Endothelial cell of umbilical vein (primary cell): ENCODE results near the gene RPS21. TPM values are rescaled to one million over a fixed set of nuclear protein-coding genes. Genes with fewer than 3 reads are reported as not detected.

ENCODE experiments used
- BruUV-seq: library from RNA; stranded (reverse); fragments of 400-500 nt; replicated peaks from 2 replicates; lab custom pipeline; 2021; lab: Mats Ljungman, UMichigan
- CTCF ChIA-PET: fragments of 300-600, 350-600 bp; sonication (Branson Sonifier 250); formaldehyde crosslinking; loops from one replicate; lab custom pipeline; 2021; ENCODE audit warnings: antibody characterized with exemption, inconsistent platforms; lab: Charles Lee
- POLR2A ChIA-PET: fragments of 300-600, 350-600 bp; sonication (Branson Sonifier 250); formaldehyde crosslinking; loops from one replicate; lab custom pipeline; 2021; ENCODE audit warnings: antibody characterized with exemption, inconsistent platforms; lab: Charles Lee
- DNase-seq: peaks from one replicate; pipeline ENCODE4 v3.0.0-alpha.2; 2011; ENCODE audit warnings: low read depth, low spot score
- FAIRE-seq: peaks from 2 replicates; lab custom pipeline; 2011; peaks lifted over from hg19 to GRCh38; lab: Jason Lieb, UNC
- H2AFZ ChIP-seq: 2 replicates; pipeline ENCODE4 v1.6.0; 2012; ENCODE audit warnings: low read depth, low read length, control low read depth, inconsistent platforms
- H3K27ac ChIP-seq: 2 replicates; pipeline ENCODE4 v1.5.1; 2011; ENCODE audit warnings: low read depth, mild to moderate bottlenecking, control low read depth, low read length, moderate library complexity; ENCODE audit not compliant: insufficient read depth
- H3K27me3 ChIP-seq, 2 experiments: 2 replicates each; pipeline versions ENCODE4 v1.6.0 to v1.6.1; 2011; ENCODE audit warnings: low read length in 2 of 2, mixed read lengths in 1 of 2; ENCODE audit not compliant: control insufficient read depth in 2 of 2, insufficient read depth in 2 of 2
- H3K36me3 ChIP-seq, 2 experiments: 2 replicates in 1 of 2; 3 replicates in 1 of 2; pipeline ENCODE4 v1.5.1; 2011; ENCODE audit warnings: low read length in 2 of 2, mild to moderate bottlenecking in 1 of 2, moderate library complexity in 1 of 2; ENCODE audit not compliant: control insufficient read depth in 2 of 2, insufficient read depth in 2 of 2; ENCODE audit errors: extremely low read depth in 1 of 2
- H3K4me1 ChIP-seq: 3 replicates; pipeline ENCODE4 v1.5.1; 2011; ENCODE audit warnings: mild to moderate bottlenecking, low read length; ENCODE audit not compliant: control insufficient read depth, insufficient read depth; ENCODE audit errors: extremely low read depth
- H3K4me2 ChIP-seq: 2 replicates; pipeline ENCODE4 v1.6.1; 2011; ENCODE audit warnings: low read length, control low read depth, mixed read lengths; ENCODE audit not compliant: insufficient read depth
- H3K4me3 ChIP-seq, 3 experiments: fragments of 200-600 bp in 1 of 3; sonication (generic), shearing (Covaris generic) in 1 of 3; replicated peaks in 1 of 3; 2 replicates each; pipeline ENCODE4 v1.5.1; 2011 to 2016; ENCODE audit warnings: control low read depth in 3 of 3, low read length in 3 of 3, mild to moderate bottlenecking in 2 of 3, inconsistent platforms in 1 of 3, low read depth in 1 of 3, moderate library complexity in 1 of 3; ENCODE audit not compliant: insufficient read depth in 1 of 3
- H3K79me2 ChIP-seq: 2 replicates; pipeline ENCODE4 v1.6.0; 2012; ENCODE audit warnings: low read length, inconsistent platforms; ENCODE audit not compliant: control insufficient read depth, insufficient read depth
- H3K9ac ChIP-seq: replicated peaks from 2 replicates; pipeline ENCODE3; 2011; ENCODE audit warnings: low read length, control low read depth; ENCODE audit not compliant: insufficient read depth; ENCODE audit errors: extremely low read depth
- H3K9me1 ChIP-seq: replicated peaks from 3 replicates; pipeline ENCODE4 v1.6.0; 2011; ENCODE audit warnings: mild to moderate bottlenecking, low read length; ENCODE audit not compliant: control insufficient read depth, insufficient read depth; ENCODE audit errors: extremely low read depth
- H3K9me3 ChIP-seq: replicated peaks from 2 replicates; pipeline ENCODE4 v1.5.1; 2012; ENCODE audit warnings: low read length, inconsistent platforms; ENCODE audit not compliant: control insufficient read depth, insufficient read depth
- H4K20me1 ChIP-seq: replicated peaks from 2 replicates; pipeline ENCODE3; 2011; ENCODE audit warnings: mild to moderate bottlenecking, low read length; ENCODE audit not compliant: control insufficient read depth, insufficient read depth; ENCODE audit errors: extremely low read depth
- EZH2 ChIP-seq: IDR thresholded peaks from 2 replicates; pipeline ENCODE4 v1.6.1; 2012; ENCODE audit warnings: borderline replicate concordance, low read depth, mild to moderate bottlenecking, moderate library complexity, low read length, inconsistent platforms; ENCODE audit not compliant: severe bottlenecking
- FOS ChIP-seq: IDR thresholded peaks from 2 replicates; pipeline ENCODE4 v1.6.1; 2011; ENCODE audit warnings: mild to moderate bottlenecking, low read length, moderate library complexity, borderline replicate concordance; ENCODE audit not compliant: insufficient read depth
- GATA2 ChIP-seq: IDR thresholded peaks from 2 replicates; pipeline ENCODE4 v1.7.0; 2011; ENCODE audit warnings: low read depth, mild to moderate bottlenecking, moderate library complexity, mixed read lengths, low read length; ENCODE audit not compliant: insufficient read length, insufficient read depth
- JUN ChIP-seq: IDR thresholded peaks from 2 replicates; pipeline ENCODE4 v1.6.1; 2011; ENCODE audit warnings: borderline replicate concordance, low read depth; ENCODE audit not compliant: insufficient read length, insufficient read depth
- MYC ChIP-seq: IDR thresholded peaks from one replicate; pipeline ENCODE4 v1.6.1; 2011; ENCODE audit warnings: mild to moderate bottlenecking, low read depth, low read length
- POLR2A ChIP-seq: IDR thresholded peaks from 2 replicates; pipeline ENCODE4 v1.6.1; 2012; ENCODE audit warnings: low read depth, mild to moderate bottlenecking, control low read depth, low read length
- POLR2AphosphoS5 ChIP-seq: IDR thresholded peaks from 2 replicates; pipeline ENCODE4 v1.6.1; 2012; ENCODE audit warnings: low read depth, mild to moderate bottlenecking, control low read depth, low read length, moderate library complexity; ENCODE audit not compliant: insufficient read depth
- dilution Hi-C: fragments of 300-500 bp; cut with MboI; formaldehyde crosslinking; loops from one replicate; pipeline ENCODE4 v1.15.0; 2019; ENCODE audit warnings: low sequenced_read_pairs; ENCODE audit not compliant: extremely low pct_ligation_motif_present
- intact Hi-C: fragments of 100-400 bp; cut with micrococcal nuclease; formaldehyde crosslinking; loops from one replicate; pipeline ENCODE4 v1.10.0; 2022
- polyA plus RNA-seq, 4 experiments: library from polyadenylated mRNA; depleted of rRNA in 3 of 4; stranded (reverse) in 3 of 4; unstranded in 1 of 4; fragments of >200 nt; gene quantifications; 2 replicates each; pipeline versions ENCODE4 v1.2.1 to v1.2.3, GENCODE V29; 2011 to 2012; ENCODE audit warnings: missing spikeins in 1 of 4
- total RNA-seq: library from RNA; stranded (reverse); gene quantifications from 2 replicates; pipeline ENCODE4 v1.2.3, GENCODE V29; 2021
- TF ChIP-seq, protein P1 (sequence below), 2 donors: IDR thresholded peaks; 1 replicate in 1 of 2; 2 replicates in 1 of 2; pipeline ENCODE4 v1.5.1; 2011; ENCODE audit warnings: low read length in 2 of 2, mild to moderate bottlenecking in 2 of 2, moderate library complexity in 2 of 2, control low read depth in 1 of 2, inconsistent platforms in 1 of 2, low read depth in 1 of 2; ENCODE audit not compliant: insufficient read depth in 1 of 2; ENCODE audit errors: extremely low read depth in 1 of 2
- TF ChIP-seq, protein P2 (sequence below): IDR thresholded peaks from 2 replicates; pipeline ENCODE4 v1.6.1; 2011; ENCODE audit not compliant: insufficient read depth, insufficient read length

The RPS21 gene
- total and polyA plus RNA-seq, 2 donors (not counting 3 experiments of a cell fraction or from before 2014, with no cell fraction given), result 1,644 to 7,710 TPM

DNA sequence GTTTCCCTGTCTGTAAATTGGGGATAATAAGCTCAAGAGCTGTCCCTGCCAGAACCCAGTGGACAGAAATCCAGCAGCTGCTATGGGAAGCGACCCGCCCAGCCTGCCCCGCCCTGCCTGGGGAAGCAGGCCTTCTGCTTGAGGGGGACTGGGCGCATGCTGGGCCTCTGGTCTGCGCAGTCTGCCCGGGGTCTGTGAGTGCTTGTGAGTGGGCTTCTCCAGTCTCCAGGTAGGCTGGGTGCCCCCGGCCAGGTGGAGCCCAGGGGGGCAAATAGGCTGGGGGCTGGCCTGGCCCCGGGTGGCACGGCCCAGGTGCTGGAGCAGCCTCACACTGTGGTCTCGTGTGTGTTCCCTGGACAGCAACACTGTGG is 41.1 kb downstream of the RPS21 start:
- FAIRE-seq (no peak), DNase-seq (no peak)
- dilution Hi-C loops (no loop called here), intact Hi-C loops (no loop called here)
- H3K27ac ChIP-seq, result no peak overlapping the region
- TF ChIP-seq EZH2 (no peak), POLR2AphosphoS5 (no peak), GATA2 (no peak), FOS (no peak), POLR2A (no peak), MYC (no peak), JUN (no peak)
- TF ChIP-seq, protein P1, sequence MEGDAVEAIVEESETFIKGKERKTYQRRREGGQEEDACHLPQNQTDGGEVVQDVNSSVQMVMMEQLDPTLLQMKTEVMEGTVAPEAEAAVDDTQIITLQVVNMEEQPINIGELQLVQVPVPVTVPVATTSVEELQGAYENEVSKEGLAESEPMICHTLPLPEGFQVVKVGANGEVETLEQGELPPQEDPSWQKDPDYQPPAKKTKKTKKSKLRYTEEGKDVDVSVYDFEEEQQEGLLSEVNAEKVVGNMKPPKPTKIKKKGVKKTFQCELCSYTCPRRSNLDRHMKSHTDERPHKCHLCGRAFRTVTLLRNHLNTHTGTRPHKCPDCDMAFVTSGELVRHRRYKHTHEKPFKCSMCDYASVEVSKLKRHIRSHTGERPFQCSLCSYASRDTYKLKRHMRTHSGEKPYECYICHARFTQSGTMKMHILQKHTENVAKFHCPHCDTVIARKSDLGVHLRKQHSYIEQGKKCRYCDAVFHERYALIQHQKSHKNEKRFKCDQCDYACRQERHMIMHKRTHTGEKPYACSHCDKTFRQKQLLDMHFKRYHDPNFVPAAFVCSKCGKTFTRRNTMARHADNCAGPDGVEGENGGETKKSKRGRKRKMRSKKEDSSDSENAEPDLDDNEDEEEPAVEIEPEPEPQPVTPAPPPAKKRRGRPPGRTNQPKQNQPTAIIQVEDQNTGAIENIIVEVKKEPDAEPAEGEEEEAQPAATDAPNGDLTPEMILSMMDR (IDR thresholded peaks at IDR 0.05; ENCODE audit: extremely low read depth in 1 of 2, insufficient read depth in 1 of 2, low read depth in 1 of 2, low read length in 2 of 2), result no peak
- TF ChIP-seq, protein P2, sequence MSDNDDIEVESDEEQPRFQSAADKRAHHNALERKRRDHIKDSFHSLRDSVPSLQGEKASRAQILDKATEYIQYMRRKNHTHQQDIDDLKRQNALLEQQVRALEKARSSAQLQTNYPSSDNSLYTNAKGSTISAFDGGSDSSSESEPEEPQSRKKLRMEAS, result no peak
- no peak overlapping the region for H3K4me2 ChIP-seq
- no peaks in the 10 kb centered on the region for H3K79me2 ChIP-seq
- H3K4me3 ChIP-seq, result no peak overlapping the region
- no peaks in the 10 kb centered on the region for H3K36me3 ChIP-seq
- H3K9me1 ChIP-seq, result no peaks in the 10 kb centered on the region
- no peaks in the 10 kb centered on the region for H3K4me1 ChIP-seq
- H3K9ac ChIP-seq, result no peak overlapping the region
- no peak overlapping the region for H2AFZ ChIP-seq
- no TSS peak for BruUV-seq
- ChIA-PET CTCF (interaction anchor here (1.0 to 1.6 kb wide), 2 partner anchors 18 to 72 kb away, joined by 3 to 6 read pairs; no protein-coding TSS in a partner anchor), POLR2A (no interaction called here)
- H3K27me3 ChIP-seq, result peaks cover under 1 to 4% of the 10 kb centered on the region in 2 experiments
- H4K20me1 ChIP-seq, result no peaks in the 10 kb centered on the region
- H3K9me3 ChIP-seq, result no peaks in the 10 kb centered on the region
